ENCODE measurements around the gene PTPRA.
"Not testable (repeated sequence)": the region's sequence is repeated elsewhere in the genome, so short reads cannot be mapped to it uniquely, and the experiment has no call there.

The PTPRA gene

GRCh38 chr20:2873010-2873746 lies at the start of gene PTPRA:
TSS of gene PTPRA (plus strand) at chr20:2873481. CDS start at chr20:2964278, 90,797 bp downstream.
- in situ Hi-C loops (cut with MboI; ENCODE audit: low sequenced_read_pairs): no loop called here

- in situ Hi-C loops (cut with MboI; ENCODE audit: low sequenced_read_pairs): no loop called here
Measured at GRCh38 chr20:2825761-2826160, 47.5 kb upstream of the PTPRA start.

- in situ Hi-C loops (cut with MboI; ENCODE audit: low sequenced_read_pairs): no loop called here
Measured at GRCh38 chr20:2826655-2827054, 46.6 kb upstream of the PTPRA start.

GRCh38 chr20:2829376-2829775 lies 43.9 kb upstream of the PTPRA start:
- in situ Hi-C loops (cut with MboI; ENCODE audit: low sequenced_read_pairs): no loop called here

GRCh38 chr20:2831206-2831605 lies 42.1 kb upstream of the PTPRA start:
- in situ Hi-C loops (cut with MboI; ENCODE audit: low sequenced_read_pairs): not testable (repeated sequence)

GRCh38 chr20:2833761-2834160 lies 39.5 kb upstream of the PTPRA start:
- in situ Hi-C loops (cut with MboI; ENCODE audit: low sequenced_read_pairs): no loop called here

GRCh38 chr20:2834401-2835110 lies 38.7 kb upstream of the PTPRA start:
- in situ Hi-C loops (cut with MboI; ENCODE audit: low sequenced_read_pairs): no loop called here

GRCh38 chr20:2835331-2835796 lies 37.9 kb upstream of the PTPRA start:
- in situ Hi-C loops (cut with MboI; ENCODE audit: low sequenced_read_pairs): no loop called here

- in situ Hi-C loops (cut with MboI; ENCODE audit: low sequenced_read_pairs): no loop called here
Measured at GRCh38 chr20:2836035-2836434, 37.2 kb upstream of the PTPRA start.

GRCh38 chr20:2837221-2837960 lies 35.9 kb upstream of the PTPRA start:
- in situ Hi-C loops (cut with MboI; ENCODE audit: low sequenced_read_pairs): no loop called here

- in situ Hi-C loops (cut with MboI; ENCODE audit: low sequenced_read_pairs): no loop called here
Measured at GRCh38 chr20:2838170-2838797, 35.0 kb upstream of the PTPRA start.

- in situ Hi-C loops (cut with MboI; ENCODE audit: low sequenced_read_pairs): no loop called here
Measured at GRCh38 chr20:2838847-2839671, 34.2 kb upstream of the PTPRA start.

GRCh38 chr20:2839732-2840137 lies 33.5 kb upstream of the PTPRA start:
- in situ Hi-C loops (cut with MboI; ENCODE audit: low sequenced_read_pairs): no loop called here

GRCh38 chr20:2840138-2840966 lies 32.9 kb upstream of the PTPRA start, which contains the start of the genes PCED1A and VPS16:
TSS of gene PCED1A (minus strand) at chr20:2840655. CDS start at chr20:2839912, 743 bp downstream.
TSS of gene VPS16 (plus strand) at chr20:2840745. CDS start at chr20:2840775, 30 bp downstream.
- in situ Hi-C loops (cut with MboI; ENCODE audit: low sequenced_read_pairs): no loop called here

- in situ Hi-C loops (cut with MboI; ENCODE audit: low sequenced_read_pairs): no loop called here
Measured at GRCh38 chr20:2840967-2841531, 32.2 kb upstream of the PTPRA start.

- in situ Hi-C loops (cut with MboI; ENCODE audit: low sequenced_read_pairs): no loop called here
Measured at GRCh38 chr20:2845607-2846006, 27.7 kb upstream of the PTPRA start.

GRCh38 chr20:2846698-2847097 lies 26.6 kb upstream of the PTPRA start:
- in situ Hi-C loops (cut with MboI; ENCODE audit: low sequenced_read_pairs): no loop called here

- in situ Hi-C loops (cut with MboI; ENCODE audit: low sequenced_read_pairs): no loop called here
Measured at GRCh38 chr20:2847802-2848201, 25.5 kb upstream of the PTPRA start.

GRCh38 chr20:2849529-2849928 lies 23.8 kb upstream of the PTPRA start:
- in situ Hi-C loops (cut with MboI; ENCODE audit: low sequenced_read_pairs): no loop called here

All from HL-60/S4 treated with retinoic acid at 250 ng/mL for 4 days and 3 days (cell line).